Endodermal cell (in vitro differentiated cells): ENCODE measurements around the gene FAM181A. TPM values are rescaled to one million over a fixed set of nuclear protein-coding genes. Genes with fewer than 3 reads are reported as not detected.

Source experiments
- DNase-seq: peaks from one replicate; pipeline ENCODE4 v3.0.0-alpha.2; 2017
- H3K27ac ChIP-seq: 2 replicates; pipeline ENCODE4 v1.5.1; 2013; ENCODE audit warnings: mild to moderate bottlenecking, low read depth, low read length, moderate library complexity
- H3K27me3 ChIP-seq: 2 replicates; pipeline ENCODE4 v1.6.1; 2013; ENCODE audit warnings: mild to moderate bottlenecking, low read length, moderate library complexity; ENCODE audit not compliant: insufficient read depth, control insufficient read depth, poor library complexity, severe bottlenecking
- H3K36me3 ChIP-seq: 2 replicates; pipeline ENCODE4 v1.7.0; 2013; ENCODE audit warnings: mild to moderate bottlenecking, low read length, moderate library complexity; ENCODE audit not compliant: control insufficient read depth, insufficient read depth
- H3K4me1 ChIP-seq: one replicate; pipeline ENCODE4 v1.7.0; 2013; ENCODE audit warnings: low read length; ENCODE audit not compliant: control insufficient read depth, insufficient read depth
- H3K4me3 ChIP-seq: 2 replicates; pipeline ENCODE4 v1.5.1; 2013; ENCODE audit warnings: mild to moderate bottlenecking, low read length, moderate library complexity
- H3K9ac ChIP-seq: 2 replicates; pipeline ENCODE4 v1.6.1; 2013; ENCODE audit warnings: mild to moderate bottlenecking, low read length, moderate library complexity; ENCODE audit not compliant: poor library complexity, severe bottlenecking; ENCODE audit errors: extremely low read depth
- H3K9me3 ChIP-seq: 2 replicates; pipeline ENCODE4 v1.6.1; 2013; ENCODE audit warnings: mild to moderate bottlenecking, low read length, moderate library complexity; ENCODE audit not compliant: control insufficient read depth
- H3K27ac Mint-ChIP-seq: 2 replicates; pipeline ENCODE4 v1.8.0; 2020; ENCODE audit warnings: mixed read lengths
- H3K27me3 Mint-ChIP-seq: 2 replicates; pipeline ENCODE4 v1.8.0; 2021; ENCODE audit warnings: mild to moderate bottlenecking, mixed read lengths; ENCODE audit not compliant: insufficient read depth
- H3K36me3 Mint-ChIP-seq: 2 replicates; pipeline ENCODE4 v1.8.0; 2020; ENCODE audit warnings: low read depth, mixed read lengths
- H3K4me1 Mint-ChIP-seq: 2 replicates; pipeline ENCODE4 v1.8.0; 2020; ENCODE audit warnings: mixed read lengths
- H3K4me3 Mint-ChIP-seq: 2 replicates; pipeline ENCODE4 v1.8.0; 2020; ENCODE audit warnings: mild to moderate bottlenecking, moderate library complexity, mixed read lengths
- H3K9me3 Mint-ChIP-seq: 2 replicates; pipeline ENCODE4 v1.8.0; 2020; ENCODE audit warnings: mild to moderate bottlenecking, mixed read lengths
- WGBS, 2 experiments: methylation state at CpG; one replicate each; pipeline versions ENCODE4 v1.1.5 to v1.1.7; 2013; ENCODE audit warnings: missing lambda C conversion rate in 2 of 2, mixed read lengths in 1 of 2; ENCODE audit not compliant: insufficient coverage in 1 of 2, insufficient read length in 1 of 2; 5-methylcytosine and 5-hydroxymethylcytosine counted together
- total RNA-seq, 2 donors: library from RNA; stranded (reverse); fragmentation: NEBNext Ultra II Directional in 1 of 2; extraction: Animal tissue kit (Norgen Biotek cat#: 25700) in 1 of 2; gene quantifications; 2 replicates in 1 of 2; 3 replicates in 1 of 2; pipeline ENCODE4 v1.2.1, GENCODE V29; 2021
- TF ChIP-seq, protein P1 (sequence below): fragments of 200-600 bp; sonication (generic); conservative IDR thresholded peaks from 2 replicates; pipeline ENCODE4 v1.5.0; 2021; ENCODE audit warnings: antibody characterized with exemption, mild to moderate bottlenecking

Gene FAM181A
- total RNA-seq, 2 donors from 2014 or later: not detected

DNA sequence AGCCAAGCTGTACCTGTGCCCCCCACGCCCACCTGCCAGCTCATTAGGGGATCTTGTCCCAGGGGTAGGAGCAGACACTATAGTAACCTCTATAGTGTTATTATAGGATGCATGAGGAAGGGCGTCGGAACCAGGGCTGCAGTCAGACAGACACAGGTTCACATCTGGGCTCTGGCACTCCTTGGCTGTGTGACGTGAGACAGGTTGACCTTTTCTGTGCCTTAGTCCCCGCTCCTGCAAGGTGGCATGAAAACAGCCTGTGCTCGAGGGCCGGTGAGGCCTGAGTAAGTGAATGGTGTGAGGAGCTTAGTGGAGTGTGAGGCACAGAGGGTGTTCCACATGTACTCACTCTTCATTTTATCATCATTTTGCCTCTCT is 30.2 kb downstream of the FAM181A start:
- peaks cover 21% of the 10 kb centered on the region for H3K4me1 Mint-ChIP-seq
- H3K36me3 Mint-ChIP-seq: no peaks in the 10 kb centered on the region
- TF ChIP-seq, protein P1, sequence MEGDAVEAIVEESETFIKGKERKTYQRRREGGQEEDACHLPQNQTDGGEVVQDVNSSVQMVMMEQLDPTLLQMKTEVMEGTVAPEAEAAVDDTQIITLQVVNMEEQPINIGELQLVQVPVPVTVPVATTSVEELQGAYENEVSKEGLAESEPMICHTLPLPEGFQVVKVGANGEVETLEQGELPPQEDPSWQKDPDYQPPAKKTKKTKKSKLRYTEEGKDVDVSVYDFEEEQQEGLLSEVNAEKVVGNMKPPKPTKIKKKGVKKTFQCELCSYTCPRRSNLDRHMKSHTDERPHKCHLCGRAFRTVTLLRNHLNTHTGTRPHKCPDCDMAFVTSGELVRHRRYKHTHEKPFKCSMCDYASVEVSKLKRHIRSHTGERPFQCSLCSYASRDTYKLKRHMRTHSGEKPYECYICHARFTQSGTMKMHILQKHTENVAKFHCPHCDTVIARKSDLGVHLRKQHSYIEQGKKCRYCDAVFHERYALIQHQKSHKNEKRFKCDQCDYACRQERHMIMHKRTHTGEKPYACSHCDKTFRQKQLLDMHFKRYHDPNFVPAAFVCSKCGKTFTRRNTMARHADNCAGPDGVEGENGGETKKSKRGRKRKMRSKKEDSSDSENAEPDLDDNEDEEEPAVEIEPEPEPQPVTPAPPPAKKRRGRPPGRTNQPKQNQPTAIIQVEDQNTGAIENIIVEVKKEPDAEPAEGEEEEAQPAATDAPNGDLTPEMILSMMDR: no peak
- no peaks in the 10 kb centered on the region for H3K9me3 Mint-ChIP-seq
- Histone ChIP-seq H3K36me3 (no peaks in the 10 kb centered on the region), H3K27me3 (no peaks in the 10 kb centered on the region), H3K4me1 (no peaks in the 10 kb centered on the region), H3K9ac (no peak overlapping the region), H3K9me3 (no peaks in the 10 kb centered on the region), H3K4me3 (no peak overlapping the region), H3K27ac (no peak overlapping the region)
- 92 to 97% methylated on average over 4 to 7 of the region's 7 CpGs for WGBS, 2 experiments
- H3K27ac Mint-ChIP-seq: no peak overlapping the region
- DNase-seq: no peak
- no peak overlapping the region for H3K4me3 Mint-ChIP-seq
- H3K27me3 Mint-ChIP-seq: peaks cover 16% of the 10 kb centered on the region

DNA sequence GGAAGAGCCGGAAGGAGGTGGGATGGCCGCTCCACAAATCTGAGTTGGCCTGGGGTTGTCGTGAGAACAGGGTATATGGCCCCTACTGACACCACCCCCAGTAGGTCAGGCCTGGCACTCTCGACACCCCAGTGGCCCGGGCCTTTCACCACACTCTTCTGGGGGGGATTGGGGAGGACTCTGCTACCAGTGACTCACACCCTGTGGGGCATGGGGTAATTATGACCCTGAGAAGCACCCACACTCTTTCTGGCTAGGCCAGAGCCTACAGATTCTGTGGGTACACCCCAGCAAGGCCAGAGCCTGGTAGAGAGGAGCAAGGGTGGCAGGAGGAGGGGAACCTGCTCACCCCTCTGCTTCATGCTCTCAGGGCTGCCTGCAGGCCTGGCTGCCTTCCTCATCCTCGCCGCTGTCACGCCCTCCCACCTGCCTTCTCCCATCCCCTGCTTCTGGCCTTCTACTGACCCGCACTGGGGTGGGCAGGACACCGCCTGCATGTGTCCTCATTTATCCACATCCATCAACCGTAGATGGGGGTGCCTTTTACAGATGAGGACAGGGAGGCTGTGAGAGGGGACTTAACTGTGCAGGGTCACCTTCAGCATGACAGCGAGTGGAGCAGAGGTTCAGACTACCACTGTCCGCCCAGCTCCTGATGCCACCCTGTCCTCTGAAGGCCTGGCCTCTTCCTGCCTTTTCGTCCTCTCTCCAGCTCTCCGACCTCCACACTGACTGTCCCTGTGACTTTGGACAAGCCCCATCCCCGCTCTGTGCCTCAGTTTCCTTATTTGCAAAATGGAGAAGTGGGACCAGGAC is 30.8 kb downstream of the FAM181A start:
- H3K27ac Mint-ChIP-seq: no peak overlapping the region

DNA sequence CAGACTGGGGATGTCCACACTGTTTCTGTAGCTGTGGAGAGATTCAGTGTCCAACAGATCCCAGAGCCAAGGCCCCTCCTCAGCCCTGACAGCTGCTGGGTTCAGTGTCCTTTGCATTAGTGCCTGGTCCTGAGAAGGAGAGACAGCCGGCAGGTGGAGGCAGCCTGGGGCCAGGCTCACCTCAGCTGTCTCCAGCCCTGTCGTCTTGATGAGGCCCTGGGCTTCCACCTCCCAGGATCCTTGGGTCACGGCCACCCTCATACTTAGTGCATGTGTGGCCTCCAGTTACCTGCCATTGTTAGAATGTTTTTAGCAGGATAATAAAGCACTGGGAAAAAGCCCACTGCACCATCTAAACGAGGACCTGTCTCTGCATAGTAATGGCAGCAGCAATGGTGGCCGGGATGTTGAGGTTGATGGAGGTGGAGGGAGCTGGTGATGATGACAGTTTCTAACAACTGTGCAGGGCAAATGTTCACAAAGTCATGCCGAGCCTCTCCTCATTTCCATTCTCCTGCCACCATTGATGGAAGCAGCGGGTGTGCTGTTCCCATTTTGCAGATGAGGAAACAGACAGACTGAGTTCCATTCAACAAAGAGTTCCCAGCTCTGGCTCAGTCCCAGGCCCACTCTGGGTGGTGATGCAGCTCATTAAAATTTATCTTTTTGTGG is 31.6 kb downstream of the FAM181A start:
- Mint-ChIP-seq H3K9me3 (no peaks in the 10 kb centered on the region), H3K27ac (peak overlapping the region; percentile 58), H3K4me3 (no peak overlapping the region), H3K27me3 (peaks cover 13% of the 10 kb centered on the region), H3K4me1 (peaks cover 17% of the 10 kb centered on the region), H3K36me3 (no peaks in the 10 kb centered on the region)
- H3K27me3 ChIP-seq: no peaks in the 10 kb centered on the region
- H3K9ac ChIP-seq: no peak overlapping the region
- no peaks in the 10 kb centered on the region for H3K9me3 ChIP-seq
- TF ChIP-seq, protein P1: no peak
- H3K4me1 ChIP-seq: no peaks in the 10 kb centered on the region
- H3K4me3 ChIP-seq: no peak overlapping the region
- H3K36me3 ChIP-seq: no peaks in the 10 kb centered on the region
- 90 to 94% methylated on average over 4 to 7 of the region's 7 CpGs for WGBS, 2 experiments
- H3K27ac ChIP-seq: no peak overlapping the region
- DNase-seq: no peak

More for the DNA sequence above, 30.8 kb downstream of the FAM181A start:
- Mint-ChIP-seq H3K9me3 (no peaks in the 10 kb centered on the region), H3K36me3 (no peaks in the 10 kb centered on the region), H3K4me3 (no peak overlapping the region), H3K27me3 (peaks cover 13% of the 10 kb centered on the region), H3K4me1 (peaks cover 21% of the 10 kb centered on the region)
- H3K36me3 ChIP-seq: no peaks in the 10 kb centered on the region
- no peaks in the 10 kb centered on the region for H3K4me1 ChIP-seq
- 91 to 96% methylated on average over 10 to 16 of the region's 16 CpGs for WGBS, 2 experiments
- TF ChIP-seq, protein P1: no peak
- no peaks in the 10 kb centered on the region for H3K27me3 ChIP-seq
- H3K9me3 ChIP-seq: no peaks in the 10 kb centered on the region
- no peak overlapping the region for H3K27ac ChIP-seq
- no peak overlapping the region for H3K4me3 ChIP-seq
- DNase-seq: no peak
- no peak overlapping the region for H3K9ac ChIP-seq
